IMR-90 (cell line): ENCODE results near the gene DGLUCY. TPM values are rescaled to one million over a fixed set of nuclear protein-coding genes. Genes with fewer than 3 reads are reported as not detected.

Experiments
- ATAC-seq: fragments of 200-7000 bp; cut with Tn5 transposase; 2 replicates; pipeline ENCODE4 v1.9.1; 2020; ENCODE audit warnings: low read depth, mild to moderate bottlenecking, moderate library complexity
- BruUV-seq: library from RNA; stranded (reverse); fragments of 400-500 nt; replicated peaks from 2 replicates; lab custom pipeline; 2021; lab: Mats Ljungman, UMichigan
- CTCF ChIA-PET: fragments of 300-600 bp; formaldehyde crosslinking; extraction: SDS; loops from one replicate; lab custom pipeline; 2021; ENCODE audit warnings: antibody characterized with exemption; lab: Yijun Ruan, JAX
- POLR2A ChIA-PET: fragments of 300-600 bp; sonication (Branson Sonifier 250); formaldehyde crosslinking; loops from one replicate; lab custom pipeline; 2022; ENCODE audit warnings: antibody characterized with exemption; ENCODE audit not compliant: unreplicated experiment; lab: Charles Lee
- DNase-seq: peaks from one replicate; pipeline ENCODE4 v3.0.0; 2013
- H2AFZ ChIP-seq: replicated peaks from 2 replicates; pipeline ENCODE3; 2013; ENCODE audit warnings: low read length, mild to moderate bottlenecking; ENCODE audit not compliant: poor library complexity
- H2AK5ac ChIP-seq: 2 replicates; pipeline ENCODE4 v1.6.1; 2013; ENCODE audit warnings: low read depth, low read length, inconsistent platforms
- H2AK9ac ChIP-seq: replicated peaks from 2 replicates; pipeline ENCODE3; 2013; ENCODE audit warnings: mild to moderate bottlenecking, low read depth, low read length, moderate library complexity; ENCODE audit not compliant: poor library complexity
- H2BK120ac ChIP-seq: 2 replicates; pipeline ENCODE4 v1.6.1; 2013; ENCODE audit warnings: low read depth, low read length, inconsistent platforms
- H2BK15ac ChIP-seq: 3 replicates; pipeline ENCODE4 v1.6.1; 2013; ENCODE audit warnings: low read depth, low read length, inconsistent platforms
- H2BK20ac ChIP-seq: 2 replicates; pipeline ENCODE4 v1.6.1; 2013; ENCODE audit warnings: low read depth, mild to moderate bottlenecking, inconsistent platforms, low read length, moderate library complexity
- H2BK5ac ChIP-seq: 2 replicates; pipeline ENCODE4 v1.6.1; 2013; ENCODE audit warnings: mild to moderate bottlenecking, low read depth, low read length, inconsistent platforms; ENCODE audit not compliant: poor library complexity, severe bottlenecking
- H3K14ac ChIP-seq: replicated peaks from 2 replicates; pipeline ENCODE4 v1.6.1; 2013; ENCODE audit warnings: low read depth, low read length, inconsistent platforms
- H3K18ac ChIP-seq: 2 replicates; pipeline ENCODE4 v1.6.1; 2013; ENCODE audit warnings: low read depth, low read length, control low read depth
- H3K23ac ChIP-seq: 2 replicates; pipeline ENCODE4 v1.6.1; 2013; ENCODE audit warnings: low read depth, low read length, inconsistent platforms
- H3K27ac ChIP-seq: 2 replicates; pipeline ENCODE4 v1.5.1; 2013; ENCODE audit warnings: mild to moderate bottlenecking, control low read depth, low read length; ENCODE audit not compliant: insufficient read depth
- H3K27me3 ChIP-seq: 2 replicates; pipeline ENCODE4 v1.6.1; 2013; ENCODE audit warnings: low read length; ENCODE audit not compliant: control insufficient read depth, insufficient read depth
- H3K36me3 ChIP-seq: 2 replicates; pipeline ENCODE4 v1.6.1; 2013; ENCODE audit warnings: low read length, mixed read lengths; ENCODE audit not compliant: control insufficient read depth, insufficient read depth
- H3K4ac ChIP-seq: 2 replicates; pipeline ENCODE4 v1.6.1; 2013; ENCODE audit warnings: low read depth, low read length, inconsistent platforms
- H3K4me1 ChIP-seq: 2 replicates; pipeline ENCODE4 v1.6.1; 2013; ENCODE audit warnings: low read length, mixed read lengths; ENCODE audit not compliant: control insufficient read depth, insufficient read depth
- H3K4me2 ChIP-seq: 2 replicates; pipeline ENCODE4 v1.6.1; 2013; ENCODE audit warnings: low read depth, mild to moderate bottlenecking, control low read depth, low read length, moderate library complexity
- H3K4me3 ChIP-seq: 2 replicates; pipeline ENCODE4 v1.5.1; 2013; ENCODE audit warnings: low read depth, mild to moderate bottlenecking, control low read depth, low read length, moderate library complexity; ENCODE audit not compliant: insufficient read depth
- H3K56ac ChIP-seq: 2 replicates; pipeline ENCODE4 v1.6.1; 2013; ENCODE audit warnings: low read length, inconsistent platforms; ENCODE audit not compliant: insufficient read depth; ENCODE audit errors: extremely low read depth
- H3K79me1 ChIP-seq, 2 experiments: 2 replicates each; pipeline ENCODE4 v1.6.1; 2013; ENCODE audit warnings: low read length in 2 of 2, inconsistent platforms in 1 of 2, low read depth in 1 of 2
- H3K9ac ChIP-seq: 2 replicates; pipeline ENCODE4 v1.6.1; 2013; ENCODE audit warnings: low read depth, low read length, control low read depth
- H3K9me1 ChIP-seq: 2 replicates; pipeline ENCODE4 v1.6.1; 2013; ENCODE audit warnings: low read length, inconsistent platforms; ENCODE audit not compliant: insufficient read depth
- H3K9me3 ChIP-seq: 2 replicates; pipeline ENCODE4 v1.6.1; 2013; ENCODE audit warnings: low read length; ENCODE audit not compliant: control insufficient read depth, insufficient read depth
- H4K20me1 ChIP-seq: 2 replicates; pipeline ENCODE4 v1.6.1; 2013; ENCODE audit warnings: low read length, inconsistent platforms; ENCODE audit not compliant: insufficient read depth
- H4K5ac ChIP-seq: 2 replicates; pipeline ENCODE4 v1.6.1; 2013; ENCODE audit warnings: mild to moderate bottlenecking, low read depth, low read length, control low read depth
- H4K8ac ChIP-seq, 2 experiments: 2 replicates each; pipeline ENCODE4 v1.6.1; 2013; ENCODE audit warnings: low read depth in 2 of 2, low read length in 2 of 2, control low read depth in 1 of 2, inconsistent platforms in 1 of 2
- H4K91ac ChIP-seq: 2 replicates; pipeline ENCODE4 v1.6.1; 2013; ENCODE audit warnings: low read depth, low read length, inconsistent platforms; ENCODE audit not compliant: insufficient read depth
- CEBPB ChIP-seq: IDR thresholded peaks from 2 replicates; pipeline ENCODE4 v1.6.1; 2012; ENCODE audit warnings: low read depth, low read length, improper control_type of control experiment
- CHD1 ChIP-seq: IDR thresholded peaks from 2 replicates; pipeline ENCODE4 v1.6.1; 2012; ENCODE audit warnings: low read depth, low read length, improper control_type of control experiment
- MAFK ChIP-seq: IDR thresholded peaks from 2 replicates; pipeline ENCODE4 v1.6.1; 2012; ENCODE audit warnings: low read depth, low read length, improper control_type of control experiment
- MAZ ChIP-seq: IDR thresholded peaks from 2 replicates; pipeline ENCODE4 v1.6.1; 2012; ENCODE audit warnings: low read depth, mild to moderate bottlenecking, low read length, improper control_type of control experiment, moderate library complexity, borderline replicate concordance
- MXI1 ChIP-seq: IDR thresholded peaks from 2 replicates; pipeline ENCODE4 v1.6.1; 2012; ENCODE audit warnings: low read depth, mild to moderate bottlenecking, low read length, moderate library complexity, borderline replicate concordance
- NFE2L2 ChIP-seq: fragments of 150-350 bp; IDR thresholded peaks from 2 replicates; pipeline ENCODE4 v1.6.1; 2016; ENCODE audit warnings: low read depth, mild to moderate bottlenecking, low read length
- POLR2A ChIP-seq: IDR thresholded peaks from 2 replicates; pipeline ENCODE4 v1.6.1; 2012; ENCODE audit warnings: mild to moderate bottlenecking, low read depth, low read length
- RAD21 ChIP-seq: IDR thresholded peaks from 2 replicates; pipeline ENCODE4 v1.6.1; 2012; ENCODE audit warnings: low read length, improper control_type of control experiment
- RFX5 ChIP-seq: IDR thresholded peaks from 2 replicates; pipeline ENCODE4 v1.8.0; 2012; ENCODE audit warnings: low read depth, mild to moderate bottlenecking, low read length, moderate library complexity
- SMC3 ChIP-seq: fragments of 150-350 bp; IDR thresholded peaks from 2 replicates; pipeline ENCODE4 v1.6.1; 2016; ENCODE audit warnings: low read depth, mild to moderate bottlenecking, antibody characterized with exemption, low read length, moderate library complexity
- WGBS, 2 experiments: methylation state at CpG; one replicate each; pipeline versions ENCODE4 v1.1.5 to v1.1.7; 2013; ENCODE audit warnings: missing lambda C conversion rate in 2 of 2; ENCODE audit not compliant: insufficient read length in 1 of 2; ENCODE audit errors: extremely low coverage in 2 of 2; 5-methylcytosine and 5-hydroxymethylcytosine counted together
- dilution Hi-C: fragments of 300-500 bp; cut with HindIII; formaldehyde crosslinking; loops from one replicate; pipeline ENCODE4 v1.14.3; 2018; ENCODE audit warnings: low sequenced_read_pairs; ENCODE audit not compliant: unreplicated experiment
- in situ Hi-C: fragments of 300-500 bp; cut with MboI; formaldehyde crosslinking; loops from 3 replicates; pipeline ENCODE4 v1.14.3; 2019; ENCODE audit warnings: low sequenced_read_pairs, inconsistent platforms, mixed read lengths
- intact Hi-C: fragments of 100-400 bp; cut with micrococcal nuclease; formaldehyde crosslinking; loops from 2 replicates; pipeline ENCODE4 v1.10.0; 2022
- polyA plus RNA-seq, 3 experiments: library from polyadenylated mRNA; depleted of rRNA; stranded (reverse); fragments of >200 nt; gene quantifications; 2 replicates each; pipeline ENCODE4 v1.2.3, GENCODE V29; 2012; ENCODE audit warnings: low replicate concordance in 1 of 3
- total RNA-seq: library from RNA; depleted of rRNA; stranded (reverse); fragments of >200 nt; gene quantifications from 2 replicates; pipeline ENCODE4 v1.2.3, GENCODE V29; 2012
- TF ChIP-seq, protein P1 (sequence below): fragments of 150-350 bp; IDR thresholded peaks from 2 replicates; pipeline ENCODE4 v1.6.1; 2016; ENCODE audit warnings: low read depth, mild to moderate bottlenecking, low read length, moderate library complexity, borderline replicate concordance
- TF ChIP-seq, protein P2 (sequence below): conservative IDR thresholded peaks from 2 replicates; pipeline ENCODE4 v1.5.1; 2012; ENCODE audit warnings: mild to moderate bottlenecking, low read depth, low read length, improper control_type of control experiment

Gene DGLUCY
- total and polyA plus RNA-seq, 2 of the 4 experiments (the other 2 are of a cell fraction): 8.5 to 13.3 TPM

DNA sequence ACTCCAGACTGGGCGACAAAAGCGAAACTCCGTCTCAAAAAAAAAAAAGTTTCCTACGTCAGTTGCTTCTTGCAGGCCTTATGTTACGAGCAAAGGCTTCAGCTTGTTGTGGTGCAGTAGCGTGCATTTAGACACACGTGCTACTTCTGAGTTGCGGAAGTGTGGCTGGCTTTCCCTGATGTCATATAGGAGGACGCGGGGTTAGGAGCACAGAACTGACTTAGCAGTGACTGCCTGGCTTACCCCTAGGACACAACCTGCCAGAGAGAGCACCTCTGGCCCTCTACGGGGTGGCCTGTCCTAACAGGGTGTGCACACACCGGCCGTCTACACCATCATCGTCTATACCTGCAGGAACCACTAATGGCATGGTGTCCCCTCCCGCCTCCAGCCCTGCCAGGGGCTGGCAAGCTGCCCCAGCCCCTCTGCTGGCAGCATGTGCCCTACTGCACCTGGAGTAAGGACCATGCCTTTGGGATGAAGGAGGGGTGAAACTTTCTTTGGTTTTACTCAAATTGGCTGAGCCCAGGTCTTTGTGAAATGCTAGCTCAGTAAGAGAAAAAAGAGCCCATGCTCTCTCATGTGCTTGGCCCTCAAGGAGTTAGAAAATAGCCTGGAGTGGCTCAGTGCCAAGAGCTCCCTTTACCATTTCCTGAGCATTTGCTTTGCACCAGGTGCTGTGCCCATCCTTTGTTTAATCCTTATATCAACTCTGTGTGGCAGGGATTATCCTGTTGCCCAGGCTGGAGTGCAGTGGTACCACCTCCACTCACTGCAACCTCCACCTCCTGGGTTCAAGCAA is 132.4 kb downstream of the DGLUCY start:
- H4K20me1 ChIP-seq: no peaks in the 10 kb centered on the region
- CTCF ChIA-PET: no interaction called here
- H4K91ac ChIP-seq: no peak overlapping the region
- H3K9me3 ChIP-seq: no peaks in the 10 kb centered on the region
- POLR2A ChIA-PET: no interaction called here
- H3K27me3 ChIP-seq: no peaks in the 10 kb centered on the region
- no peak overlapping the region for H2BK5ac ChIP-seq
- peaks cover 13% of the 10 kb centered on the region for H3K9me1 ChIP-seq
- no peak overlapping the region for H3K14ac ChIP-seq
- 92% methylated on average over 10 of the region's 15 CpGs; no CpG with 5 or more reads in 1 of the 2 experiments for WGBS, 2 experiments
- H3K56ac ChIP-seq: no peak overlapping the region
- no peak overlapping the region for H3K4me2 ChIP-seq
- no peak overlapping the region for H2BK15ac ChIP-seq
- no peak overlapping the region for H2AK5ac ChIP-seq
- H2BK20ac ChIP-seq: no peak overlapping the region
- 0 out of 4 replicates have a peak, but pooled peaks cover 0 to 5% of the 10 kb centered on the region in 2 experiments for H3K79me1 ChIP-seq
- ATAC-seq (no peak), DNase-seq (no peak)
- H2AK9ac ChIP-seq: peak overlapping the region; percentile 67
- H4K8ac ChIP-seq: no peak overlapping the region
- dilution Hi-C loops: no loop called here
- no peak overlapping the region; the same call in 1 of the 2 replicates for H2BK120ac ChIP-seq
- no peak overlapping the region for H3K18ac ChIP-seq
- no peak overlapping the region for H3K23ac ChIP-seq
- H3K4me3 ChIP-seq: no peak overlapping the region
- no peaks in the 10 kb centered on the region for H3K36me3 ChIP-seq
- H3K4ac ChIP-seq: no peak overlapping the region
- H4K5ac ChIP-seq: no peak overlapping the region
- H2AFZ ChIP-seq: no peak overlapping the region
- in situ Hi-C loops: no loop called here
- peaks cover 9% of the 10 kb centered on the region for H3K4me1 ChIP-seq
- BruUV-seq: no TSS peak
- intact Hi-C loops: no loop called here
- H3K9ac ChIP-seq: no peak overlapping the region
- no peak overlapping the region for H3K27ac ChIP-seq
- no peak for TF ChIP-seq SMC3
- no peak for TF ChIP-seq MXI1
- TF ChIP-seq CHD1: no peak
- no peak for TF ChIP-seq MAFK
- no peak for TF ChIP-seq MAZ
- no peak for TF ChIP-seq CEBPB
- no peak for TF ChIP-seq RFX5
- no peak for TF ChIP-seq POLR2A
- no peak for TF ChIP-seq RAD21
- no peak for TF ChIP-seq NFE2L2
- TF ChIP-seq, protein P1, sequence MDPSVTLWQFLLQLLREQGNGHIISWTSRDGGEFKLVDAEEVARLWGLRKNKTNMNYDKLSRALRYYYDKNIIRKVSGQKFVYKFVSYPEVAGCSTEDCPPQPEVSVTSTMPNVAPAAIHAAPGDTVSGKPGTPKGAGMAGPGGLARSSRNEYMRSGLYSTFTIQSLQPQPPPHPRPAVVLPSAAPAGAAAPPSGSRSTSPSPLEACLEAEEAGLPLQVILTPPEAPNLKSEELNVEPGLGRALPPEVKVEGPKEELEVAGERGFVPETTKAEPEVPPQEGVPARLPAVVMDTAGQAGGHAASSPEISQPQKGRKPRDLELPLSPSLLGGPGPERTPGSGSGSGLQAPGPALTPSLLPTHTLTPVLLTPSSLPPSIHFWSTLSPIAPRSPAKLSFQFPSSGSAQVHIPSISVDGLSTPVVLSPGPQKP: no peak
- TF ChIP-seq, protein P2, sequence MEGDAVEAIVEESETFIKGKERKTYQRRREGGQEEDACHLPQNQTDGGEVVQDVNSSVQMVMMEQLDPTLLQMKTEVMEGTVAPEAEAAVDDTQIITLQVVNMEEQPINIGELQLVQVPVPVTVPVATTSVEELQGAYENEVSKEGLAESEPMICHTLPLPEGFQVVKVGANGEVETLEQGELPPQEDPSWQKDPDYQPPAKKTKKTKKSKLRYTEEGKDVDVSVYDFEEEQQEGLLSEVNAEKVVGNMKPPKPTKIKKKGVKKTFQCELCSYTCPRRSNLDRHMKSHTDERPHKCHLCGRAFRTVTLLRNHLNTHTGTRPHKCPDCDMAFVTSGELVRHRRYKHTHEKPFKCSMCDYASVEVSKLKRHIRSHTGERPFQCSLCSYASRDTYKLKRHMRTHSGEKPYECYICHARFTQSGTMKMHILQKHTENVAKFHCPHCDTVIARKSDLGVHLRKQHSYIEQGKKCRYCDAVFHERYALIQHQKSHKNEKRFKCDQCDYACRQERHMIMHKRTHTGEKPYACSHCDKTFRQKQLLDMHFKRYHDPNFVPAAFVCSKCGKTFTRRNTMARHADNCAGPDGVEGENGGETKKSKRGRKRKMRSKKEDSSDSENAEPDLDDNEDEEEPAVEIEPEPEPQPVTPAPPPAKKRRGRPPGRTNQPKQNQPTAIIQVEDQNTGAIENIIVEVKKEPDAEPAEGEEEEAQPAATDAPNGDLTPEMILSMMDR: no peak
